Stimulated activated CD4-positive, alpha-beta T cell treated with anti-CD3 and anti-CD28 coated beads, TNF-alpha, amount 100 ng/mL, for 24 hours (primary cell): Measurements from ENCODE around the gene LRRC25.

Source experiments
- DNase-seq, 3 experiments: peaks; one replicate each; pipeline ENCODE4 v3.0.0-alpha.2; 2020; ENCODE audit warnings: low read depth in 3 of 3

The LRRC25 gene

GRCh38 chr19:18348171-18348570 lies 49.3 kb downstream of the LRRC25 start:
- DNase-seq: no peak

- DNase-seq: no peak
These were observed 51.3 kb downstream of the LRRC25 start for GRCh38 chr19:18346091-18346490.

- DNase-seq: no peak
These were observed 52.1 kb downstream of the LRRC25 start for GRCh38 chr19:18345296-18345695.

GRCh38 chr19:18344582-18344950 lies 52.9 kb downstream of the LRRC25 start:
- DNase-seq: no peak

- no peak for DNase-seq
These were observed 55.3 kb downstream of the LRRC25 start for GRCh38 chr19:18342090-18342632.
